Heart left ventricle (tissue), 16 donors: ENCODE results near the gene NCLN. TPM values are rescaled to one million over a fixed set of nuclear protein-coding genes. Genes with fewer than 3 reads are reported as not detected.

Experiments
- ATAC-seq, 4 donors: fragments of 200-7000 bp; cut with Tn5 transposase; one replicate each; pipeline ENCODE4 v1.9.1; 2020 to 2022; ENCODE audit warnings: moderate library complexity in 4 of 4, mild to moderate bottlenecking in 3 of 4, moderate number of reproducible peaks in 1 of 4
- DNase-seq, 5 donors: peaks; one replicate each; pipeline ENCODE4 v3.0.0-alpha.2; 2020
- H3K27ac ChIP-seq, 12 donors: fragments of 200-600 bp; sonication (generic) in 4 of 12; one replicate each; pipeline versions ENCODE4 v1.5.0 to v1.8.0; 2016 to 2022; ENCODE audit warnings: mild to moderate bottlenecking in 2 of 12
- H3K27me3 ChIP-seq, 9 donors: fragments of 200-600 bp; sonication (generic) in 2 of 9; one replicate each; pipeline versions ENCODE4 v1.5.1 to v1.8.0; 2016 to 2022; ENCODE audit warnings: mild to moderate bottlenecking in 3 of 9
- H3K36me3 ChIP-seq, 9 donors: fragments of 200-600 bp; sonication (generic) in 2 of 9; one replicate each; pipeline versions ENCODE4 v1.5.0 to v1.8.0; 2018 to 2022; ENCODE audit warnings: mild to moderate bottlenecking in 2 of 9
- H3K4me1 ChIP-seq, 12 donors: fragments of 200-600 bp; sonication (generic) in 4 of 12; one replicate each; pipeline versions ENCODE4 v1.5.0 to v1.8.0; 2016 to 2022; ENCODE audit warnings: mild to moderate bottlenecking in 3 of 12
- H3K4me3 ChIP-seq, 12 donors: fragments of 200-600 bp; sonication (generic) in 4 of 12; one replicate each; pipeline versions ENCODE4 v1.5.0 to v1.8.0; 2017 to 2022; ENCODE audit warnings: mild to moderate bottlenecking in 9 of 12, moderate library complexity in 4 of 12
- H3K9me3 ChIP-seq, 12 donors: fragments of 200-600 bp; sonication (generic) in 4 of 12; one replicate each; pipeline versions ENCODE4 v1.5.0 to v1.8.0; 2016 to 2022; ENCODE audit warnings: mild to moderate bottlenecking in 1 of 12
- POLR2A ChIP-seq, 2 donors: fragments of 450-650 bp; IDR thresholded peaks; one replicate each; pipeline ENCODE4 v1.6.1; 2017; ENCODE audit warnings: antibody characterized with exemption in 2 of 2, mild to moderate bottlenecking in 2 of 2, moderate library complexity in 2 of 2
- WGBS, 4 donors: extraction: QIAGEN DNeasy Blood & Tissue Kit in 2 of 4; methylation state at CpG; one replicate each; pipeline versions ENCODE4 v1.1.5 to v1.1.7; 2013 to 2018; 5-methylcytosine and 5-hydroxymethylcytosine counted together
- intact Hi-C, 10 donors: fragments of 100-400 bp; cut with DNase I; formaldehyde crosslinking; loops; one replicate each; pipeline versions ENCODE4 v1.11.1 to v1.14.2; 2022
- polyA plus RNA-seq, 2 donors: library from polyadenylated mRNA; stranded (reverse); fragments of 200-250 nt; gene quantifications; one replicate each; pipeline ENCODE4 v1.2.3, GENCODE V29; 2013
- total RNA-seq, 9 donors: library from RNA; depleted of rRNA in 2 of 9; stranded (reverse); fragments of >200 nt in 2 of 9; fragmentation: NEBNext Ultra II Directional in 3 of 9; extraction: Animal tissue kit (Norgen Biotek cat#: 25700) in 3 of 9; gene quantifications; one replicate each; pipeline versions ENCODE4 v1.1.0 to v1.2.4, GENCODE V29; 2016 to 2023
- TF ChIP-seq, protein P1 (sequence below), 12 donors: fragments of 200-600 bp; sonication (generic) in 4 of 12; IDR thresholded peaks; one replicate each; pipeline versions ENCODE4 v1.5.0 to v1.8.0; 2018 to 2022; ENCODE audit warnings: antibody characterized with exemption in 12 of 12, mild to moderate bottlenecking in 5 of 12
- donor health status: ischemic (EF 13 %, LVEDD 7.1; RV severe dilation, severe dysfunction).
- donor health status: healthy with polysubstance abuse.
- donor health status: DM: no; HTN: yes; CAD: no.
- donor health status: DM: no; HTN: no; CAD: no.
- donor health status: ischemic (EF 25% LVEDD 6.9; RV normal size, moderate dysfunction).
- donor health status: ischemic (EF 25% LVEDD 5.7; RV mildly dilated, moderate dysfunction).
- donor health status: healthy.
- donor health status: DM: yes; HTN: yes; CAD: no.
- donor health status: ischemic (EF 35%, LVEDD 5.7; RV mildly dilated, moderate dysfunction).
- donor health status: nonischemic (EF 11% LVEDD 7.7; RV severe dilation, severe dysfunction).
- donor health status: DM: yes; HTN: yes; CAD: no.
- donor health status: PGD.
- donor health status: ischemic (EF 29% LVEDD 5.4; RV normal size, mild dysfunction).
- donor health status: nonischemic (EF 23%, LVEDD 6.1; RV moderate dilation, normal function).

The NCLN gene
- total and polyA plus RNA-seq, 11 donors = 16.7 to 67.5 (median 26.4) TPM

GRCh38 chr19:3142781-3143337, 42.9 kb upstream of the NCLN start:
- Histone ChIP-seq H3K36me3 (no peaks in the 10 kb centered on the region), H3K27ac (peak overlapping the region in 8 of 12 donors; percentile 46 to 95 (median 64)), H3K4me3 (no peak overlapping the region), H3K9me3 (peaks cover 0 to 15% (median 3%) of the 10 kb centered on the region in 12 donors), H3K4me1 (peaks cover 0 to 47% (median 10%) of the 10 kb centered on the region in 12 donors), H3K27me3 (no peaks in the 10 kb centered on the region)
- intact Hi-C loops = no loop called here
- ATAC-seq (no peak), DNase-seq (peak in 2 of 5 donors; percentile 11 to 16)
- no peak for TF ChIP-seq POLR2A (IDR thresholded peaks at IDR 0.05)
- TF ChIP-seq, protein P1, sequence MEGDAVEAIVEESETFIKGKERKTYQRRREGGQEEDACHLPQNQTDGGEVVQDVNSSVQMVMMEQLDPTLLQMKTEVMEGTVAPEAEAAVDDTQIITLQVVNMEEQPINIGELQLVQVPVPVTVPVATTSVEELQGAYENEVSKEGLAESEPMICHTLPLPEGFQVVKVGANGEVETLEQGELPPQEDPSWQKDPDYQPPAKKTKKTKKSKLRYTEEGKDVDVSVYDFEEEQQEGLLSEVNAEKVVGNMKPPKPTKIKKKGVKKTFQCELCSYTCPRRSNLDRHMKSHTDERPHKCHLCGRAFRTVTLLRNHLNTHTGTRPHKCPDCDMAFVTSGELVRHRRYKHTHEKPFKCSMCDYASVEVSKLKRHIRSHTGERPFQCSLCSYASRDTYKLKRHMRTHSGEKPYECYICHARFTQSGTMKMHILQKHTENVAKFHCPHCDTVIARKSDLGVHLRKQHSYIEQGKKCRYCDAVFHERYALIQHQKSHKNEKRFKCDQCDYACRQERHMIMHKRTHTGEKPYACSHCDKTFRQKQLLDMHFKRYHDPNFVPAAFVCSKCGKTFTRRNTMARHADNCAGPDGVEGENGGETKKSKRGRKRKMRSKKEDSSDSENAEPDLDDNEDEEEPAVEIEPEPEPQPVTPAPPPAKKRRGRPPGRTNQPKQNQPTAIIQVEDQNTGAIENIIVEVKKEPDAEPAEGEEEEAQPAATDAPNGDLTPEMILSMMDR (IDR thresholded peaks at IDR 0.05) = no peak
- 67 to 71% (median 69%) methylated on average over 11 of the region's 11 CpGs for WGBS, 4 donors

DNA sequence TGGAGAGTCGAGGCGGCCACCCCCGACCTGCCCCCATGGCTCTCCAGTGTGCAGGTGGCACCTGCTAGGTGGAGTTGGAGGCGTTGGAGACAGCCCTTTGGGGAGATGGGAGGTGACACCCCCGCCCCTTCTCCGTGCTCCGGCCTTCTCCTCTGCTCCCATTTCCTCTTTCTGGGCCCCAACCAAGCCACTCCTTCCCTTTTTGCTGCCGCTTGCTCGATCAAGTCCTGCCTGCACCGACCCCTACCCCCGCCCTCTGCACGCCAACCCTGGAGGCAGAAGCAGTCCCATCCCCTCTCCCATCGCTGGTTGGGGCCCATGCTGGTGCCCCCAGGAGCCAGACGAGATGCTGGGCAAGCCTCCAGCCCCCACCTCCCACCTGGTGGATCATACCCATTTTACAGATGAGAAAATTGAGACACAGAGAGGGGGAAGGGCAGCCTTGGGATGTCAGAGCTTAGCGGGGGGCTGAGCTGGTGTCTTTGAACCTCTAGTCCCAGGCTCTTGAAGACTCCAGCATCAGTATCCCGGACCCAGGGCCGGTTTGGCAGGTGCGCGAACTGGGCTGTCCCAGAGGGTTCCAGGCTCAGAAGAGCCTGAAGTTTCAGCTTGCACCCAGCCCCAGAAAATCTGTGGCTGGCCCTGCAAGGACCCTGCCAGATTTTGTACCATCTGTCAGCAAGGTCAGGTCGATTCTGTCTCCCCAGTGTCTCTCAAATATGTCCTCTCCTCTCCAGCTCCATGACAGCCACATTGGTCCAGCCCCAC, 39.6 kb upstream of the NCLN start:
- intact Hi-C loops = no loop called here
- DNase-seq (peak in 4 of 5 donors; percentile 51 to 67 (median 56)), ATAC-seq (peak in 3 of 4 donors; percentile 13 to 51 (median 36))
- H3K4me1 ChIP-seq = peaks cover 0 to 37% (median 10%) of the 10 kb centered on the region in 12 donors
- no peak overlapping the region for H3K4me3 ChIP-seq
- H3K36me3 ChIP-seq = peaks cover 0 to 25% (median 0%) of the 10 kb centered on the region in 9 donors
- peak overlapping the region in 1 of 12 donors; percentile 76 for H3K27ac ChIP-seq
- 66 to 72% (median 70%) methylated on average over 18 to 20 of the region's 20 CpGs for WGBS, 4 donors
- no peaks in the 10 kb centered on the region for H3K9me3 ChIP-seq
- H3K27me3 ChIP-seq = no peaks in the 10 kb centered on the region
- no peak for TF ChIP-seq POLR2A (IDR thresholded peaks at IDR 0.05)
- TF ChIP-seq, protein P1 (IDR thresholded peaks at IDR 0.05) = peak in 1 of 12 donors; percentile 71

GRCh38 chr19:3146677-3147100, 39.0 kb upstream of the NCLN start:
- no peaks in the 10 kb centered on the region for H3K9me3 ChIP-seq
- no peak for TF ChIP-seq POLR2A (IDR thresholded peaks at IDR 0.05)
- TF ChIP-seq, protein P1 (IDR thresholded peaks at IDR 0.05) = peak; percentile 29 to 73 (median 60)
- peaks cover 0 to 3% (median 0%) of the 10 kb centered on the region in 9 donors for H3K27me3 ChIP-seq
- no peak overlapping the region for H3K4me3 ChIP-seq
- intact Hi-C loops = no loop called here
- peak overlapping the region in 1 of 12 donors; percentile 76 for H3K27ac ChIP-seq
- H3K36me3 ChIP-seq = peaks cover 0 to 28% (median 0%) of the 10 kb centered on the region in 9 donors
- DNase-seq (peak in 1 of 5 donors; percentile 81), ATAC-seq (peak in 2 of 4 donors; percentile 10 to 28)
- WGBS, 4 donors = 56 to 79% (median 66%) methylated on average over 4 to 5 of the region's 5 CpGs
- peaks cover 0 to 31% (median 7%) of the 10 kb centered on the region in 12 donors for H3K4me1 ChIP-seq

- no peak overlapping the region for H3K27ac ChIP-seq
- no peak for TF ChIP-seq POLR2A (IDR thresholded peaks at IDR 0.05)
- TF ChIP-seq, protein P1 (IDR thresholded peaks at IDR 0.05) = no peak
- ATAC-seq (no peak), DNase-seq (peak in 1 of 5 donors; percentile 19)
- no peak overlapping the region for H3K4me3 ChIP-seq
- H3K27me3 ChIP-seq = peaks cover 0 to 4% (median 0%) of the 10 kb centered on the region in 9 donors
- H3K36me3 ChIP-seq = peaks cover 0 to 32% (median 0%) of the 10 kb centered on the region in 9 donors
- H3K9me3 ChIP-seq = no peaks in the 10 kb centered on the region
- H3K4me1 ChIP-seq = peaks cover 0 to 13% (median 0%) of the 10 kb centered on the region in 12 donors
- intact Hi-C loops = no loop called here
- WGBS, 4 donors = 84 to 94% (median 87%) methylated on average over 15 to 20 of the region's 20 CpGs
These were observed 37.2 kb upstream of the NCLN start for GRCh38 chr19:3148503-3148902.
